Fibroblast of the conjunctiva (primary cell): ENCODE measurements around the gene SMIM41.
"Not testable (repeated sequence)": the region's sequence is repeated elsewhere in the genome, so short reads cannot be mapped to it uniquely, and the experiment has no call there.

Experiments
- DNase-seq: peaks from one replicate; pipeline ENCODE4 v3.0.0-alpha.2; 2010; ENCODE audit warnings: low read depth

Gene SMIM41

DNA sequence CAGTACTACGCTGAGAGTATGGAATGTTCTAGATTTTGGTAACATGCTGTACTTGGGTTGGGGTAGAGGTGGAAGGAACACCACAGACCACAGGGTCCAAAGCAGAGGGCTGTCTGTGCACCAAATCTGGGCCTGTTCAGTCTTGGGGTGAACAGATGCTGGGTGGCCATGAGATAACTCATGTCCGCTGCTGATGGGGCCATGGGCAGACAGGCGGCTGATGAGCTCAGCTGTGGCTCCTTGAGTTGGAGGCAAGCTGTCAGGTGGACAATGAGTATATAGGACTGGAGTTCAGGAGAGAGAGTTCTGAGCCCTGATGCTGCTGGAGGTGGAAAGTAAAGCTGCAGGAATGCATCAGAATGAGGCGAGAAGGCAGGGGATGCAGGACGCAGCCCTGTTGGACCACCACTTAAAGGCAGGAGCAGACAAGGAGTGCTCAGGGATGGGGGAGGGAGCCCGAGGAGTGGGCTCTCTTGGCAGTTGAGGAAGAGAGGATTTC lies 6.2 kb downstream of the SMIM41 start:
- DNase-seq: no peak

DNA sequence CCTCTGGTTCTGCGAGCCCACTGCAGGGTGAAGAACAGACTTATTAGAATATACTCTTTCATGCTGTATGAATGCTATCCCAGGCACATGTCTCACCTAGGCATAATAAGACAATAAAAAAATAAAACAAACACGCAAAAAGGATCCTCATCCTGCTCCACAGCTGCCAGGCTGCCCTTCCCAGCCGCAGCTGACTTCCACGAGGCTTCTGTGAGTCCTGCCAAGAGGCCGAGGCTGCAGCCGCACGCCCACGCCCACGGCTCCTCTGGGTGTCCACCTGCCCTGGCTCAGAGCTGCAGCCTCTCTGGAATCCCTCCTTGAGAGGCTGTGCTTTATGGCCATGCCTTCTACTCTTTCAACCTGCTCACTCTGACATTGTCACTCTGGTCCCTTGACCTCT lies 6.9 kb downstream of the SMIM41 start:
- DNase-seq: no peak

DNA sequence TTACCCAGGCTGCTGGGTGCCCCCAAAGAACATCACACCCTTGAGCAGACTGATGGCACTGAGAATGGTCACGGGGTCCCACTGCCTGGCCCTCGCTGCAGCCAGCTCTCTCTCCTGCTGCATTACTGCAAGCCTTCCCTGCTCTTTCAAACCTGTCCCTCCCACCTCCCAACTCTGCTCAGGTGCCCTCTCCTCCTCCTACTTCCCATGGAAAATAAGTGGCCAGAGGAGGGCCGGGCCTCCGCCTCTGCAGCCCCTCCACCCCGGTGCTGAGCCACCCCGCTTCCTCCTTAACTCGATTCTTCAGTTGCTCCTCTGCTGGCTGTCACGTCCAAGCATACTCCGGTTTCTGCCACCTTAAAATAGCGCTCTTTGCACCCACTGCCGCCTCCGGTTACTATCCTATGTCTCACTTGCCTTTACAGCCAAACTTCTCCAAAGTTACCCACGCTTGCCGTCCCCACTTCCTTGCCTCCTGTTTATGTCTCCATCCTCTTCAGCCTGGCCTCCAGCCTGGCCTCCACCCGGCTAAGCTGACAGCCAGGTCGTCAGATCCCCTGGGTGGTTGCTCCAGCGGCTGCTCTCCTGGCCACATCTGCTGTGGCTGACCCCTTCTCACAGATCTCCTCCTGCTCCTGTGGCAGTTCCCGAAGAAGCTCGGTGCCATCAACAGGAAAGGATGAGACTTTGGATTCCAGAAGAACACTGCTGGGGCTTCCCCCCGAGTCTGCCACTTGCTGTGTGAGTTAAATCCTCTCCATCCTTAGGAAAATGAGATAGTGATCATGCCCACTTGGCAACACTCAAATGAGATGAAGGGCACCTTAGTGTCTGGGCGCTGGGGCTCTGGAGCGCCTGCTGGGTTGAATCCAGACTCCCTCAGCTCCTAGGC lies 7.7 kb downstream of the SMIM41 start:
- DNase-seq: no peak

DNA sequence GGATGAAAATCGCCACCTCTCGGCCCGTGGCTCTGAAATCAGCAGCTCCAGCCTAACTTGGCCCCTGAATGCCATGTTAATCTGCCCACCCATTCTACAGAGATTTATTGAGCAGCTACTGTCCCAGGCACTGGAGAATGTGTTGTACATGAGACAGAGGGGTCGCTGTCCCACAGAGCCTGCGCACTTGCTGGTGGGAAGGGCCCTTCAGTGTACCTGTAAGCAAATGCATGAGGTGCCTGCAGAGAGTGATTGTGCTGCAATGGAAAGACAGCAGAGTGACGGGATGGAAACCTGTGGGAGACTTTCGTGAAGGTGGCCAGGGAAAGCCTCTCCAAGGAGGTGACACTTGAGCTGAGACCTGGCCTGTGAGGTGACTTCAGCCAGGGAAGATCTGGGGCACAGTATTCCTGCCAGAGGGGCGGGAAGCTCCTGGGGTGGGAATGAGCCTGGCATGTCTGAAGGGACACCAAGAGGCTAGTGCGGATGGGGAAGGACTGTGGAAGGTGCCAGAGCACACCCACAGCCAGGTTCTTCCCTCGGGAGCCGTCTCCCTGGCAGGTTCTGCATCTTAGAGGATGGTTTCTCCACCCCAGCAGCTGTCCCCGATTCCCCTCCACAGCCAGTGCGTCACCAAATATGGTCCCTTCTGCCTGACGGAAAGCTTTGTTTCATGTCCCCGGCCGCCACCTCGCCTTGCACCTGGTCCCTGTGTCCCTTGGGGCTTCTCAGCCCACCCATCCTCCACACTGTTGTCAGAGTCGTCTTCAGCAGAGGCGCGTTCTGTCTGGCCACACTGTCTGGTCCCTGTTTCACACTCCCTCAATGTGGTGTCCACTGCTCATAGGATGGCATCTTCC lies 8.7 kb downstream of the SMIM41 start:
- DNase-seq: no peak

DNA sequence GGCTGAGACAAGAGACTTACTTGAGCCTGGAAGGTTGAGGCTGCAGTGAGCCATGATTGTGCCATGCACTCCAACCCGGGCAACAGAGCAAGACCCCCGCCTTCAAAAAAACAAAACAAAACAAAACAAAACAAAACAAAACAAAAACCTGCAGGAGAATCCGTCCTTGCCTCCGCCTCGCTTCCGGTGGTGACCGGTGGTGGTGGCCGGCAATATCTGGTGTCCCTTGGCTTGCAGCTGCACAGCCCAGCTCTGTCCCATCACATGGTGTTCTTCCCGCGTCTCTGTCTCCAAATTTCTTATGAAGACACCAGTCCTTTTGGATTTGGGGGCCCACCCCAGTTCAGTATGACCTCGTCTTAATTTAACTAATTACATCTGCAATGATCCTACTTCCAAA lies 10.0 kb downstream of the SMIM41 start:
- no peak for DNase-seq

DNA sequence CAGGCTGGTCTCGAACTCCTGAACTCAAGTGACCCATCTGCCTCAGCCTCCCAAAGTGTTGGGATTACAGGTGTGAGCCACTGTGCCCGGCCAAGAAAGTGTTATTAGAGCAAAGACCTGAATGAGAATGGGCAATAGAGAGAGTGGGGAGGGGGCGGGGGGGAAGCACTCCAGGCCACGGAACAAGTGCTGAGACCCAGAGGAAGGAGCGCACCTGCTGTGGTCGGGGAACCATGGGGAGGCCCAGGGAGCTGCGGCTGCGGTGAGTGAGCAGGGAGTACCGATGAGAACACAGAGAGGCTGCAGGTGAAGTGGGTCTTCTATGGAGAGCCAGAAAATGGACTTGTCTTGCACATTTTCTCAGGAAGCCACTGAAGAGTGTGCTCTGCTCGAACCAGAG lies 10.8 kb downstream of the SMIM41 start:
- no peak for DNase-seq

DNA sequence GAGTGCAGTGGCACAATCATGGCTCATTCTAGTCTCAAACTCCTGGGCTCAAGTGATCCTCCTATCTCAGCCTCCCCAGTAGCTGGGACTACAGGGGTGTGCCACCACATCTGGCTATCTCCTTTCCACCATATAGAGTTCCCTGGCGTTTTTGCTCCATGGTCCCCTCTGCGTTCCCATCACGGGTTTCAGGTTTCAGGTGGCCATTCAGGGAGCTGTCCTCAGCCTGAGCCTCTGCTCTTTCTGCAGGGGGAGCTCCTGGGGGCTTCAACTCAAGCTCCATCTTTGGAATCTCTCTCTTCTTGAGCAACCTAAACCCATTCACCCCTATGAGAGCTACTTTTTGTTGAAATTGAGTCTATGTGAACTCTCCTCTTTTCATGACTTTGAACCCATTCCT lies 11.6 kb downstream of the SMIM41 start:
- DNase-seq: no peak

DNA sequence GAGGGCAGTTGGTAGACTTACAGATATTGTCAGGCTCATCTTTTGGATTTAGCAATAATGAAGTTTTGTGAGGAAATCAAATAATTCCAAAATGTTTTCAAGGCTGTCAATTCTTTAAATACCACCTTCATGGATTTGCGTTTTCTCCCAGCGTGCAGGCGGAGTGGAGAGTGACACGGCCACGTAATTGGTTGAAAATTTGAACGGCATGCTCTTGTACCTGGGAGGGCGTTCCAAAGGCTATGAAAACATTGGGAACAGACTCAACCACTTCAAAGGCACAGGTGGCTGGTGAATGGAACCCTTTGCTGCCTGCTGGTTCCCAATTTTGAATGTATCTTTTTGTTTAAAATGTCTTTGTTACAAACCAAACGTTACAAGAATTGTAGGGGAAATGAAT lies 12.4 kb downstream of the SMIM41 start:
- no peak for DNase-seq

DNA sequence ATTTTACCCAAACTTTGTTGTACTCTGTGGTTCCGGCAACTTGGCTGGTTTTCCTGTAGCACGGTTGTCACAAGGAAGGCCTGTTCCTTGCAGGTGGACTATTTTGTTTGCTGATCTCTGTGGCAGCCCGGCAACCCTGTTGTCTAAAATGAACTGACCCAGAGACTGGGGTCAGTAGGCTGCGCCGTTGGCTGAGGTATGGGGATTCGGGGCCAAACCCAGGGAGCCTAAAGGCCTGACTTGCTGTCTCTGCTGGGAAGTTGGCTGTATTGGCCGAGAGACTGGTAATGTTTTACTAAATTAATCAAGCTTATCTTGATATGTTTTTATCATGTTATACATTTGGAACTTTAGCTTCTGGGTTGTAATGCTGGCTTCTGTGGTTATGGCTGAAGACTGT lies 13.8 kb downstream of the SMIM41 start:
- DNase-seq: no peak

DNA sequence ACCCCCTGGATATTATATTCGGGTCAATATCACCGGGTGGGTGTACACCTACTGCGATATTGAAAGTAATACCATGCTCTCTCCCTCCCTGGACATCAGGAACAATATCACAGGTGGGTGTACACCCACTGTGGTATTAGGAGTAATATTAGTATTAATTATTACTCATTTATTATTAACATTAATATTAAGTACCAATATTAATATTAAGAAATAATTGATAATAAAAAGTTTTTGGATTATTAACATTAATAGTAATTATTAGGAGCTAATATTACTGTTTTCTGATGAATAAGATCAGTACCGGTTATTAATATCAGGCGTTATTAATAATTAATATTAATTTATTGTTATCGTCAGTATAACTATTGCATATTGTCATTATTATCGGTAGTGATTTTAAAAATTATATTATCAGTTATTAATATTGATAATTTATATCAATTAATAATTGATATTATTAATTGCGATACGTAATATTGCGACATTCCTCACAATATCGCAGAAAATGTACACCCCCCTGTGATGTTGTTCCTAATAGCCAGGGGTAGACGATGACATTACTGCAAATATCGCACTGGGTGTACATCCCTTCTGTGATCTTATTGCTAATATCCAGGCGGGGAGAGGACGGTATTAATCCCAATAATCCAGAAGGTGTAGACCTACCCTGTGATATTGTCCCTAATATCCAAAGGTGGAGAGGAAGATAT lies 17.0 kb downstream of the SMIM41 start:
- no peak for DNase-seq

DNA sequence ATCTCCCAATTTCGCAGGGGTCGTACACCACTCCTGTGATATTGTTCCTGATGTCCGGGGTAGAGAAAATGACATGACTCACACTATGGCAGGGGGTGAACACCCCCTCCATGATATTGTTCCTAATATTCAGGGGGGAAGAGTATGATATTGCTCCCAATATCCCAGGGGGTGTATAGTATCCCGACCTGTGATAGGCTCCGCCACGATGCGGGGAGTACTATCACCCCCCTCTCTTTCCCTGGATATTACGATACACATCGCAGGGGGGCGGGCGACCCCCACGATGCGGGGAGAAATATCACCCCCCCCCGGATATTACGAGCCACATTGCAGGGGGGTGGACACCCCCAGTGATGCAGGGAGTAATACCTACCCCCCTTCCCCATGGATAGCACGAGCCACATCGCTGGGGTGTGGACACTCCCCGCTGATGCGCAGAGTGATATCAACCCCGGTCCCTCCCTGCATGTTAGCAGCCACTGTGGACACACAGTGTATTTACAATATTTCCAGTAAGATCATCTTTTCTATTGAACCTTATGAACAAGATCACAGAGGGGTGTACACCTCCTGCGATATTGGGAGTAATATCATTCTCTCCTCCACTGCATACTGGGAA lies 17.7 kb downstream of the SMIM41 start:
- DNase-seq: no peak

DNA sequence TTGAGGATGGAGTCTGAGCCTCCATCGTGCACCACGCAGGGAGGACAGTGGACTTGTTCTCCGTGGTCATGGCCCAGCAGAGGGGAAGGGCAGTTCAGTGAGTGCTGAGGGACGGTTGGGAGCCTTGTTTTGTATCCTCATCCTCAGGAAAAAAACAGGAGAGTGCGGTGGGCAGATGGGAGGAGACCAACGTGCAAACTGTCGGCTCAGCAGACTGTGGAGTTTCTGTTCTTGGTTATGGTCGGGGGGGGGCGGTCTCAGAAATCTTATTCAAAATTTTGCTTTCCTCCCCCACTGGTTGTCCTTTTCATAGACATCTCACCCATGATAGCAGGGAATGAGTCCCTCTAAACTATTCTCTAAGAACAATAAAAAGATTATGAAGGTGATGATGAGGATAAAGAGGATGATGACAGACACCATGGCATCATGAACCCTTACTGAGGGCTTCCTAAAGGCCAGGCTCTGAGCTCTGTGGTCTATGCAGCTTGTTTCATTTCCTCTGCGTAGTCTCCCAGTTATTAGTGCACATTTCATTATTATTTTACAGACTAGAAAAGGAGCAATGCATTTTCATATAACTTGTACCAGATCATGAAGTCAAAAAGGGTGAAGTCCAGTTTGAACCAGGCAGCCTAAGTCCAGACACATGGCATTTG lies 25.1 kb downstream of the SMIM41 start:
- DNase-seq: not testable (repeated sequence)

DNA sequence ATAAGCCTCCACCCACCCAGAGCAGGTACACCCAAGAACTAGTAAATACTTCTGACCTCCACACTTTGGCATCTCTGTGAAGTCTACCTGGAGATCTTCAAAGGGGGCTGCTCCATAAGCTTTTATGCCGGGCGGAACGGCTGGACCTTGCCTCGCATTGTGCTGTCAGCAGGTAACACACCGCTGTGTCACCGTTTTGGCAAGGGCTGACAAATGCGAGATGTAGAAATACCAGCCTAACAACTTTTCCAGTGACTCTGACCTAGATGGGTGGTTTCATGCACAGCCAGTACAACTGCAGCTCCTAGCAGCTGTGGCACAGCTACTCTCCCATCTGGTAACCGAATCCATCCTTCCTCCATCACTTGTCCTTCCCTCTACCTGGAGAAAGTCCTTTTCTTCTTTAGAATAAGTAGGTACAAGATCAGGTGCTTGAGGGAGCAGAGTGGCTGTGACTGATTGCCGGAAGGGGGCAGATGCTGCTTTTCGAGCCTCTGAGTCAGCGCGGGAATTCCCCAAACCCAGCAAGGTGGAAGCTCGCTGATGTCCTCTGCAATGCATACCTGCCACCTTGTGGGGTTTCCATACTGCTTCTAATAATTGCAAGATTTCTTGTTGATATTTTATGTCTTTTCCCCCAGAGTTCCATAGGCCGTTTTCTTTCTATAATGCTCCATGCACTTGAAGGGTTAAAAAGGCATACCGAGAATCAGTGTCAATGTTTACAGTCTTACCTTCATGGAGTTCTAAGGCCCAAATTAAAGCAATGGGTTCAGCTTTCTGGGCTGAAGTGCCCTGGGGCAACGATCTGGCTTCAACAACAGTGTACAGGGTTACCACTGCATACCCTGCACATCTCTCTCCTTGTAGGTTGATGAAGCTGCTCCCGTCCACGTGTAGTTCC lies 37.0 kb downstream of the SMIM41 start:
- DNase-seq: not testable (repeated sequence)

DNA sequence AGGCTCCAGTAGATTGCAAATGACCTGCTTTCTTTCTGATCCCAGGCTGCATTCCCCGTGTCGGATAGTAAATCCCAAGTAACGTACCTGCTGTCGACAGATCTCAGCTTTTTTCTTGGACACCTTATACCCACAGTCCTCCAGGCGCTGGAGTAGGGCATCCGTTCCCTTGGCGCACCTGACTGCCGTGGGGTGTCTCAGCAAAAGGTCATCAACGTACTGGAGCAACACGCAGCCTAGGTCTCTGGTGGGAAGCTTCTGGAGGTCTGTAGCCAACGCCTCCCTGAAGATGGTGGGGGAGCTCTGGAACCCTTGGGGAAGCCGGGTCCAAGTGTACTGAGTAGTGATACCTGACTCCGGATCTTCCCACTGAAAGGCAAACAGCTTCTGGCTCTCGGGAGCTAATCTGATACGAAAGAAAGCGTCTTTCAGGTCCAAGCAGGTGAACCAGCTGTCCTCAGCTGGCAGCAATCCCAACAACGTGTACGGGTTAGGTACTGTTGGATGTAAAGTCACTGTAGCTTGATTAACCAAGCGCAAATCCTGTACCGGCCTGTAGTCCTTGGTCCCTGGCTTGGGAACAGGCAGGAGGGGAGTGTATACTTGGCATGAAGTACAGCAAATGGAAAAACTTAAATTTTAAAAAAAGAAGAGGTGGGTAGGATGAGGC lies 38.4 kb downstream of the SMIM41 start:
- DNase-seq: not testable (repeated sequence)

DNA sequence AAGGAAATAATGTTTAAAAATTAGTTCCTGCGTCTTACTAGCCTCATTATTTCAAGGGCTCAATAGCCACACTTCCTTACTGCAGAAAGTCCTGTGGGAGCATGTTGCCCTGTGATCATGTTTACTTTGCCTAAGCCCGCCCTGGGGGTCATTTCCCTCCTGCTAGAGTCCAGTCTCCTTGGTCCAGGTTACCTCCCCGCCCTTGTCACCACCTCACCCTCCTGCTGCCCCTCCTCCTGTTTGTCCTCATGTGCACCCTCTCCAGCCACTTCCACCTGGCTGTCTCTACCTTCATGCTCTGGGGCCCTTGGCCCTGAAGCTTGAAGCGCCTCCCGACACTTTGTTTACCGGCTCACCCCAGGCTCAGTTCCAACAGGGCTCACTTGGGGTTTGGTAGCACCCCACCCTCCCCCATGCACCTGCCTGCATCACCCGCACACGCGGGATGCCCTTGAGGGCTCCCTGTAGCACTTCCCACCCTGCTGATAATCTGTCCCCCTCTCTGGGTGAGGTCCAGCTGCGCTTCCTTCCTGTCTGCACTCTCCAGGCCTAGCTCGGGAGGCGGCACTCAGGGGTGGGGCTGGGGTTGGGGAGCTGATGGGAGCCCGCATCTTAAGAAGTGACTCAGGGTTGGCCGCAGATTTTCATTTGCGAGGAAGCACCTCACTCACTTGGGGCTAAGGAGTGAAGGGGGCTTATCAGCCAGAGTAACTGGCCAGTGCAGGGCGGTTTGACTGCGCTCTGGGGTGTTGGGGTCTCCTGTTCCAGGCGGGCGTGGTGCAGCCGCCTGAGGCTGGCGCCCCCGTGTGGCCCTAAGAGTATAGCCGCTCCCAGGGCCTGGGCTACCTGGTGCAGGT lies 40.1 kb downstream of the SMIM41 start:
- DNase-seq: no peak

DNA sequence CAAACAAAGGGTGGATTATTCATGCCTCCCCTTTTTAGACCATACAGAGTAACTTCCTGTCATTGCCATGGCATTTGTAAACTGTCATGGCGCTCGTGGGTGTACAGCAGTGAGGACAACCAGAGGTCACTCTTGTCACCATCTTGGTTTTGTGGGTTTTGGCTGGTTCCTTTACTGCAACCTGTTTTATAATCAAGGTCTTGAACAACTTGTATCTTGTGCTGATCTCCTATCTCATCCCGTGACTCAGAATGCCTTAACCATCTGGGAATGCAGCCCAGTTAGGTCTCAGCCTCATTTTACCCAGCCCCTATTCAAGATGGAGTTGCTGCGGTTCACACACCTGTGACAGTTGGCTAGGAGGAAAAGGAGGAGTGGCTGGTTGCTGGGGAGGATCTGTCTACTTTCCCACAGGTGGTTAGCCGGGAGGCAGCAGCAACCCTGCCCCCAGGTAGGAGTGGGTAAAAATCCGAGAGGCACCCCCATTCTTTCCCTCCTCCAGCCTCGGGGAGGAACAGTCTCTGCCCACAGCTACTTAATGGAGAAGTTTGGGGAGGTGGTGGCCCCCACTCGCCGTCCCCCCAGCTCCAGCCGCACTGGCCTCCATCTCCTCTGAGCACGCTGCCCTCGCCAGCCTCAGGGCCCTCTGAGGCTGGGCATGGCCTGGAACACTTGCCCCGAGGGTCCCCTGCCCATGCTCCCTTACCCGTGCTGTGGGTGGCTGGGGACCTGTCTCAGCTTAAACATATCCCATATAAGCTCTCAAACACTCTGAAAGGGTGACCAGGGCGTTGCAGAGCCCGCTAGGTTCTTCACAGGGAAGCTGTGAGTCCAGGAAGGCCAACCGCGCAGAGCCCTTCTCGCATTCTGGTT lies 41.7 kb downstream of the SMIM41 start:
- no peak for DNase-seq

DNA sequence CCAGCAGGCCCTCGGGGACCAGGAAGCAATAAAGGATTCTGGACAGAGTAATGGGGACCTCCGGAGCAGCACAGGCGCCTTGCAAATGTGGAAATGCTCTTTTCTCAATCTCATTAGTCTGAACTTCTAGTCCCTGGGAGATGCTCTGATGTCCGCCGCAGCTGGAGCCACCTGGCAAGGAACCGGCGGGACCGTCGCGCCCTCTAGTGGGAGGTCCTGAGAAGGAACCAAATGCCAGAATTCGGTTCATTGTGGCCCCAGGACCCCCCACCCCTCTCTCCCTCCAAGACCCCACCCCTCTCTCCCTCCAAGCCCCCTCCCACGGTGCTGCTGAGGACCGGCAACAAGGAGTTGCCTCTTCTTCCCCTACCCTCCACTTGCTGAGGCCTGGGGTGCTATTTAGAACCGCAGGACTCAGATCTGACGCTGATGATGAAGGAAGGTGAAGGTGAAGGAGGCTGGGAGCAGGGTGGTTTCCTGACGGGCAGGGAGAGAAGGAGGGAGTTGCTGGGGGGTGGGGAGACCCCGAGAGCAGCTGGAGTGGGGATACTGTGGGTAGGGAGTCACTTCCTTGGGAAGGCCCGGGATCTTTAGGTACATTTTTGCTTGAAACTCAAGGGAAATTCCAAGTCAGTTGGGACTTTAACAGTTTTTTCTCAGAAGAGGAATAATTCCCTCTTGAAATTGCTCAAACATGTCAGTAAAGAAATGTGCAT lies 42.5 kb downstream of the SMIM41 start:
- no peak for DNase-seq
